ENCODE data around the gene PLCD4.

PLCD4 gene

GRCh38 chr2:218578272-218578877 lies 29.3 kb upstream of the PLCD4 start:
- Mint-ChIP-seq H3K4me3 (no peak overlapping the region), H3K27me3 (no peaks in the 10 kb centered on the region), H3K9me3 (no peaks in the 10 kb centered on the region), H3K4me1 (peaks cover 24% of the 10 kb centered on the region), H3K36me3 (ENCODE audit: insufficient read depth) (peaks cover 44% of the 10 kb centered on the region), H3K27ac (ENCODE audit: low read depth) (no peak overlapping the region)
- DNase-seq (ENCODE audit: low spot score in 2 of 2) (no peak), ATAC-seq (replicated peaks; ENCODE audit: extremely low read depth, poor library complexity, severe bottlenecking) (no peak)

- Mint-ChIP-seq H3K27me3 (no peaks in the 10 kb centered on the region), H3K36me3 (ENCODE audit: insufficient read depth) (peaks cover 57% of the 10 kb centered on the region), H3K27ac (ENCODE audit: low read depth) (no peak overlapping the region), H3K4me1 (peaks cover 32% of the 10 kb centered on the region), H3K4me3 (no peak overlapping the region), H3K9me3 (no peaks in the 10 kb centered on the region)
- DNase-seq (ENCODE audit: low spot score in 2 of 2) = no peak
- ATAC-seq (replicated peaks; ENCODE audit: extremely low read depth, poor library complexity, severe bottlenecking) = no peak
These were observed 25.6 kb upstream of the PLCD4 start for GRCh38 chr2:218582076-218582475.

GRCh38 chr2:218583983-218584850 lies 23.5 kb upstream of the PLCD4 start:
- ATAC-seq (replicated peaks; ENCODE audit: extremely low read depth, poor library complexity, severe bottlenecking) = no peak
- H3K36me3 Mint-ChIP-seq (ENCODE audit: insufficient read depth) = peaks cover 70% of the 10 kb centered on the region
- H3K4me3 Mint-ChIP-seq = no peak overlapping the region
- peak overlapping the region; percentile 66 for H3K27ac Mint-ChIP-seq (ENCODE audit: low read depth)
- H3K27me3 Mint-ChIP-seq = no peaks in the 10 kb centered on the region
- no peak for DNase-seq (ENCODE audit: low spot score in 2 of 2)
- no peaks in the 10 kb centered on the region for H3K9me3 Mint-ChIP-seq
- peaks cover 15% of the 10 kb centered on the region for H3K4me1 Mint-ChIP-seq

GRCh38 chr2:218585541-218585940 lies 22.2 kb upstream of the PLCD4 start:
- Mint-ChIP-seq H3K27me3 (no peaks in the 10 kb centered on the region), H3K9me3 (no peaks in the 10 kb centered on the region), H3K4me1 (peaks cover 15% of the 10 kb centered on the region), H3K36me3 (ENCODE audit: insufficient read depth) (peaks cover 73% of the 10 kb centered on the region), H3K27ac (ENCODE audit: low read depth) (no peak overlapping the region), H3K4me3 (no peak overlapping the region)
- DNase-seq (ENCODE audit: low spot score in 2 of 2) = no peak
- ATAC-seq (replicated peaks; ENCODE audit: extremely low read depth, poor library complexity, severe bottlenecking) = no peak

- Mint-ChIP-seq H3K27me3 (peaks cover 33% of the 10 kb centered on the region), H3K27ac (ENCODE audit: low read depth) (no peak overlapping the region), H3K4me1 (no peaks in the 10 kb centered on the region), H3K36me3 (ENCODE audit: insufficient read depth) (no peaks in the 10 kb centered on the region), H3K4me3 (no peak overlapping the region), H3K9me3 (no peaks in the 10 kb centered on the region)
- ATAC-seq (replicated peaks; ENCODE audit: extremely low read depth, poor library complexity, severe bottlenecking) = no peak
- DNase-seq (ENCODE audit: low spot score in 2 of 2) = no peak
These were observed 2.3 kb upstream of the PLCD4 start for GRCh38 chr2:218605432-218605831.

GRCh38 chr2:218615868-218616315 lies 8.2 kb downstream of the PLCD4 start:
- H3K4me3 Mint-ChIP-seq = no peak overlapping the region
- no peak for ATAC-seq (replicated peaks; ENCODE audit: extremely low read depth, poor library complexity, severe bottlenecking)

GRCh38 chr2:218618102-218618860 lies 10.6 kb downstream of the PLCD4 start:
- Mint-ChIP-seq H3K9me3 (no peaks in the 10 kb centered on the region), H3K4me1 (no peaks in the 10 kb centered on the region), H3K4me3 (no peak overlapping the region), H3K27me3 (no peaks in the 10 kb centered on the region), H3K27ac (ENCODE audit: low read depth) (no peak overlapping the region), H3K36me3 (ENCODE audit: insufficient read depth) (peaks cover 1% of the 10 kb centered on the region)
- no peak for ATAC-seq (replicated peaks; ENCODE audit: extremely low read depth, poor library complexity, severe bottlenecking)
- DNase-seq (ENCODE audit: low spot score in 2 of 2) = no peak

More at GRCh38 chr2:218615868-218616315, 8.2 kb downstream of the PLCD4 start:
- H3K4me1 Mint-ChIP-seq = no peaks in the 10 kb centered on the region
- peaks cover 1% of the 10 kb centered on the region for H3K36me3 Mint-ChIP-seq (ENCODE audit: insufficient read depth)
- peaks cover 16% of the 10 kb centered on the region for H3K27me3 Mint-ChIP-seq
- no peak overlapping the region for H3K27ac Mint-ChIP-seq (ENCODE audit: low read depth)
- no peak for DNase-seq (ENCODE audit: low spot score in 2 of 2)
- no peaks in the 10 kb centered on the region for H3K9me3 Mint-ChIP-seq

GRCh38 chr2:218621007-218621406 lies 13.3 kb downstream of the PLCD4 start:
- no peak for DNase-seq (ENCODE audit: low spot score in 2 of 2)
- ATAC-seq (replicated peaks; ENCODE audit: extremely low read depth, poor library complexity, severe bottlenecking) = no peak
- Mint-ChIP-seq H3K4me3 (no peak overlapping the region), H3K9me3 (no peaks in the 10 kb centered on the region), H3K4me1 (no peaks in the 10 kb centered on the region), H3K27ac (ENCODE audit: low read depth) (no peak overlapping the region), H3K36me3 (ENCODE audit: insufficient read depth) (no peaks in the 10 kb centered on the region), H3K27me3 (no peaks in the 10 kb centered on the region)

- Mint-ChIP-seq H3K4me1 (no peaks in the 10 kb centered on the region), H3K4me3 (no peak overlapping the region), H3K36me3 (ENCODE audit: insufficient read depth) (no peaks in the 10 kb centered on the region), H3K27me3 (no peaks in the 10 kb centered on the region), H3K9me3 (no peaks in the 10 kb centered on the region), H3K27ac (ENCODE audit: low read depth) (no peak overlapping the region)
- no peak for DNase-seq (ENCODE audit: low spot score in 2 of 2)
- ATAC-seq (replicated peaks; ENCODE audit: extremely low read depth, poor library complexity, severe bottlenecking) = no peak
These were observed 15.1 kb downstream of the PLCD4 start for GRCh38 chr2:218622606-218623365.

- DNase-seq (ENCODE audit: low spot score in 2 of 2) (no peak), ATAC-seq (replicated peaks; ENCODE audit: extremely low read depth, poor library complexity, severe bottlenecking) (no peak)
- H3K9me3 Mint-ChIP-seq = no peaks in the 10 kb centered on the region
These were observed 15.6 kb downstream of the PLCD4 start for GRCh38 chr2:218623366-218623705.

GRCh38 chr2:218626369-218626768 lies 18.7 kb downstream of the PLCD4 start:
- Mint-ChIP-seq H3K4me3 (no peak overlapping the region), H3K36me3 (ENCODE audit: insufficient read depth) (no peaks in the 10 kb centered on the region), H3K27ac (ENCODE audit: low read depth) (no peak overlapping the region), H3K9me3 (no peaks in the 10 kb centered on the region), H3K27me3 (no peaks in the 10 kb centered on the region), H3K4me1 (no peaks in the 10 kb centered on the region)
- DNase-seq (ENCODE audit: low spot score in 2 of 2) = no peak
- ATAC-seq (replicated peaks; ENCODE audit: extremely low read depth, poor library complexity, severe bottlenecking) = no peak

More at GRCh38 chr2:218623366-218623705, 15.6 kb downstream of the PLCD4 start:
- Mint-ChIP-seq H3K4me3 (no peak overlapping the region), H3K4me1 (no peaks in the 10 kb centered on the region), H3K27me3 (no peaks in the 10 kb centered on the region), H3K36me3 (ENCODE audit: insufficient read depth) (no peaks in the 10 kb centered on the region), H3K27ac (ENCODE audit: low read depth) (no peak overlapping the region)

GRCh38 chr2:218627939-218628338 lies 20.2 kb downstream of the PLCD4 start:
- Mint-ChIP-seq H3K36me3 (ENCODE audit: insufficient read depth) (no peaks in the 10 kb centered on the region), H3K9me3 (no peaks in the 10 kb centered on the region)

More at GRCh38 chr2:218627939-218628338, 20.2 kb downstream of the PLCD4 start:
- H3K27me3 Mint-ChIP-seq = no peaks in the 10 kb centered on the region
- H3K27ac Mint-ChIP-seq (ENCODE audit: low read depth) = peak overlapping the region; percentile 60
- DNase-seq (ENCODE audit: low spot score in 2 of 2) (no peak), ATAC-seq (replicated peaks; ENCODE audit: extremely low read depth, poor library complexity, severe bottlenecking) (no peak)
- H3K4me3 Mint-ChIP-seq = no peak overlapping the region
- H3K4me1 Mint-ChIP-seq = no peaks in the 10 kb centered on the region
